ENCODE measurements around the gene SSBP2. TPM values are rescaled to one million over a fixed set of nuclear protein-coding genes. Genes with fewer than 3 reads are reported as not detected.
"Not testable (repeated sequence)": the region's sequence is repeated elsewhere in the genome, so short reads cannot be mapped to it uniquely, and the experiment has no call there.

Gene SSBP2
- total RNA-seq, 1 donor from 2014 or later = 85.2 TPM

GRCh38 chr5:81629986-81630385 lies 120.9 kb downstream of the SSBP2 start:
- no peak for DNase-seq (ENCODE audit: extremely low spot score, unreplicated experiment)
- H3K36me3 Mint-ChIP-seq = peaks cover 13% of the 10 kb centered on the region
- peaks cover 14% of the 10 kb centered on the region for H3K4me1 Mint-ChIP-seq (ENCODE audit: unreplicated experiment)
- H3K27me3 Mint-ChIP-seq = no peaks in the 10 kb centered on the region
- H3K27ac Mint-ChIP-seq = no peak overlapping the region
- H3K9me3 Mint-ChIP-seq = no peaks in the 10 kb centered on the region
- TF ChIP-seq, protein P1, sequence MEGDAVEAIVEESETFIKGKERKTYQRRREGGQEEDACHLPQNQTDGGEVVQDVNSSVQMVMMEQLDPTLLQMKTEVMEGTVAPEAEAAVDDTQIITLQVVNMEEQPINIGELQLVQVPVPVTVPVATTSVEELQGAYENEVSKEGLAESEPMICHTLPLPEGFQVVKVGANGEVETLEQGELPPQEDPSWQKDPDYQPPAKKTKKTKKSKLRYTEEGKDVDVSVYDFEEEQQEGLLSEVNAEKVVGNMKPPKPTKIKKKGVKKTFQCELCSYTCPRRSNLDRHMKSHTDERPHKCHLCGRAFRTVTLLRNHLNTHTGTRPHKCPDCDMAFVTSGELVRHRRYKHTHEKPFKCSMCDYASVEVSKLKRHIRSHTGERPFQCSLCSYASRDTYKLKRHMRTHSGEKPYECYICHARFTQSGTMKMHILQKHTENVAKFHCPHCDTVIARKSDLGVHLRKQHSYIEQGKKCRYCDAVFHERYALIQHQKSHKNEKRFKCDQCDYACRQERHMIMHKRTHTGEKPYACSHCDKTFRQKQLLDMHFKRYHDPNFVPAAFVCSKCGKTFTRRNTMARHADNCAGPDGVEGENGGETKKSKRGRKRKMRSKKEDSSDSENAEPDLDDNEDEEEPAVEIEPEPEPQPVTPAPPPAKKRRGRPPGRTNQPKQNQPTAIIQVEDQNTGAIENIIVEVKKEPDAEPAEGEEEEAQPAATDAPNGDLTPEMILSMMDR (conservative IDR thresholded peaks at IDR 0.05) = no peak
- H3K4me3 Mint-ChIP-seq = no peak overlapping the region

DNA sequence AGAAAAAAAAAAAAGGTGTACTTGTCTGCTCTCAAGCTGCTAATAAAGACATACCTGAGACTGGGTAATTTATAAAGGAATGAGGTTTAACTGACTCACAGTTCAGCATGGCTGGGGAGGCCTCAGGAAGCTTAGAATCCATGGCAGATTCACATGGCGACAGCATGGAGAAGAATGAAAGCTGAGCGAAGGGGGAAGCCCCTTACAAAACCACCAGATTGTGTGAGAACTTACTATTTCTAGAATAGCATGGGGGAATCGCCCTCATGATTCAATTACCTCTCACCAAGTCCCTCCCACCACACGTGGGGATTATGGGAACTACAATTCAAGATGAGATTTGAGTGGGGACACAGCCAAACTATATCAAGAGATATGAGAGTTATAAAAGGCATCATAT lies 122.8 kb downstream of the SSBP2 start:
- not testable (repeated sequence) for H3K27ac Mint-ChIP-seq; DNase-seq (ENCODE audit: extremely low spot score, unreplicated experiment); H3K27me3 Mint-ChIP-seq; H3K9me3 Mint-ChIP-seq; H3K4me3 Mint-ChIP-seq
- H3K4me1 Mint-ChIP-seq (ENCODE audit: unreplicated experiment) = peaks cover 14% of the 10 kb centered on the region
- H3K36me3 Mint-ChIP-seq = peaks cover 13% of the 10 kb centered on the region

DNA sequence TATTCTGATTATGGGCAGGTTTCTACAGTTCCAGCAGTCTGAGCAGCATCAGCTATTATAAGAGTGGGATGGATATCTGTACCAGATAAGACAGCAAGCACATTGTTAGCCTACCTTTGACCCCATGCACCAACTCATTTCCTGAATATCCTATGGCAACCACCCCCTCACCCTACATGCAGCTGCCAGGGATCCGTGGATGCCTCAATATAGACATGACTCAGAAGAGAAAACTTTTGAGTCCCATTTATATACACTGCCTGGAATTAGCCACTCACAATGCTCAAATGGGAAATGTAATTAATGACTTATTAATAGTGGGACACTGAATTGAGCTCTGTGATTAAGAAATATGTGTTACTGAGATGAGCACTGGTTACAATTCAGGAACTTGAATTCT lies 124.4 kb downstream of the SSBP2 start:
- H3K27ac Mint-ChIP-seq = no peak overlapping the region
- TF ChIP-seq, protein P1 (conservative IDR thresholded peaks at IDR 0.05) = no peak
- H3K4me3 Mint-ChIP-seq = no peak overlapping the region

DNA sequence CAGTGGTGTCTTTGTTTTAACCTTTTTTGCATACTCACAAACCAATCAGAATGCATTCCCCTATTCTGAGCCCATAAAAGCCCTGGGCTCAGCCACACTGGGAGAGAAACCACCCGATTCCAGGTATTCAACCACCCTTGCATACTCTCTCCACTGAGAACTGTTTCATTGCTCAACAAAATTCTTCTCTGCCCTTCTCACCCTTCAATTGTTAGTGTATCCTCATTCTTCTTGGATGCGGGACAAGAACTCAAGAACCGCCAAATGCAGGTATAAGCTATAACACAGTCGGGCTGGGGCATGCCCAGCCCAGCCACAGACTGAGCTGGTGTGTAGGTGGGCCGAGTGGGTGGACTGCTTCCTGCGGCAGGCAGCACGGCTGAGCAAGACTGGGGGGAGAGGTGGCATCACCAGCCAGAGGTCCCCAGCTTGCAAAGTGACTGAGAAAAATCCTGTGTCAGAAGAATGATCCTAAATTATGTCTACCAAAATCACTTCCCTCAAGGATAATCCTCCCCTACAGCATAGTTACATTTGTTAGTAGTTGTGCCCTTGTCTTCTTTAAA lies 141.0 kb downstream of the SSBP2 start:
- Mint-ChIP-seq H3K4me3 (no peak overlapping the region), H3K9me3 (no peaks in the 10 kb centered on the region), H3K27ac (no peak overlapping the region), H3K4me1 (ENCODE audit: unreplicated experiment) (peaks cover 8% of the 10 kb centered on the region), H3K27me3 (no peaks in the 10 kb centered on the region), H3K36me3 (peaks cover 39% of the 10 kb centered on the region)
- TF ChIP-seq, protein P1 (conservative IDR thresholded peaks at IDR 0.05) = no peak
- DNase-seq (ENCODE audit: extremely low spot score, unreplicated experiment) = no peak

More for the DNA sequence above, 124.4 kb downstream of the SSBP2 start:
- peaks cover 14% of the 10 kb centered on the region for H3K4me1 Mint-ChIP-seq (ENCODE audit: unreplicated experiment)
- H3K27me3 Mint-ChIP-seq = no peaks in the 10 kb centered on the region
- no peak for DNase-seq (ENCODE audit: extremely low spot score, unreplicated experiment)
- no peaks in the 10 kb centered on the region for H3K9me3 Mint-ChIP-seq
- H3K36me3 Mint-ChIP-seq = peaks cover 20% of the 10 kb centered on the region

DNA sequence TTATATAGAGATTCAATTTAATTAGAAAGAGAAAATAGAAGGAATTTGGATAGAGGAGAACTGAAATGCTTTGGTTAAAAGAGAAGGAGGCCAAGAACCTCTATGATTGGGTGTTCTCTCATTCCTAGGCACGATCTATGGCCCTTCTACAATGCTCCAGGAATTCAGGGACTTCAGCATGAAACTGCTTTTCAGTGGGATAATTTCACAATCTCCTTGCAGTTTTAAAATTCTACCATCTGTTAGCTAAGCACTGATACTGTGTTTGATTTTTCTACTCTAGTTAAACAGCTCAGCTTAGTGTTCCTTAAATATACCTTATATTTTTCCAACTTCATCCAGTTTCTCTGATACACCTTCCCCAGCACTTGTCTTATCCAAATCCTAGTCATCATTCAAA lies 141.9 kb downstream of the SSBP2 start:
- Mint-ChIP-seq H3K9me3 (no peaks in the 10 kb centered on the region), H3K4me3 (no peak overlapping the region), H3K27ac (no peak overlapping the region), H3K4me1 (ENCODE audit: unreplicated experiment) (peaks cover 8% of the 10 kb centered on the region), H3K36me3 (peaks cover 33% of the 10 kb centered on the region), H3K27me3 (no peaks in the 10 kb centered on the region)
- DNase-seq (ENCODE audit: extremely low spot score, unreplicated experiment) = no peak
- TF ChIP-seq, protein P1 (conservative IDR thresholded peaks at IDR 0.05) = no peak

DNA sequence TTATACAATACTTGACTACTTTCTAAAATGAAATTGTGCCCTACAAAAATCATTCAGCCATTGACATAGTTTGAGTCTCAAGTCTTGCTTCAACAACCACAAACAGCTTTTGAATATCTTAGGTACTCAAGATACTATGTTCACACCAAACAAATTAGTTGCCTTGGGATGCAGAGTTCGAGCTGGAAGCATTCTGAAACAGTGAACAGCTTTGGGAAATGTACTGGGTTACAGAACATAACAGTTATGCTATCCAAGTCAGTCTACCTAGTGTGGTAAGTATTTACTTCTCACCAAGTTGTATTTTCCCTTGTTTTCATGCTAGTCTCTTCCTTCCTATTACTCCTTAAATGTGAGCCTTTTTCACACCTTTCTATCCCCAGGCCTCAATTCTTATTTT lies 143.2 kb downstream of the SSBP2 start:
- no peak overlapping the region for H3K4me3 Mint-ChIP-seq
- DNase-seq (ENCODE audit: extremely low spot score, unreplicated experiment) = no peak
- H3K9me3 Mint-ChIP-seq = no peaks in the 10 kb centered on the region
- H3K36me3 Mint-ChIP-seq = peaks cover 26% of the 10 kb centered on the region
- H3K4me1 Mint-ChIP-seq (ENCODE audit: unreplicated experiment) = peaks cover 14% of the 10 kb centered on the region
- peak overlapping the region; percentile 2 for H3K27ac Mint-ChIP-seq
- TF ChIP-seq, protein P1 (conservative IDR thresholded peaks at IDR 0.05) = no peak
- no peaks in the 10 kb centered on the region for H3K27me3 Mint-ChIP-seq
